GM18499 (cell line): ENCODE results near the gene RGS6.

Experiments used
- ATAC-seq: cut with Tn5 transposase; IDR thresholded peaks from one replicate; pipeline ENCODE4 v1.9.1; 2021; ENCODE audit warnings: moderate number of reproducible peaks; ENCODE audit not compliant: insufficient read depth, unreplicated experiment

The RGS6 gene

DNA sequence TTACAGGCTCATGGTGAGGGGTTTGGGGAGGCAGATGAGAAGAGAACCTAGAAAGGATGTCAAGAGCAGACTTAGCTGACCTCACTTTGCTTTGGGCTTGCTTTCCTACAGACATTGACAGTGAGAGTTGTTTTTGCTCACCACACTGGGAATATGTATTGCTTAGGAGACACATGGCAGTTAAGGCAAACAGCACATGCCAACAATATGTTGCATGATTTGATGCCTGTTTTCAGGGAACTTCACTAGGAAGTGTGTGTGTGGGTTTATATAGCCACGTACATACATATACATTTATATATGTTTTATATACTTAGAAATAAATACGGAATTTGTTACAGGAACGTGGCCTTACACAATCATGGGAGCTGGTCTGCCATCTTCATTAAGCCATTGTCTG lies 346.1 kb downstream of the RGS6 start:
- ATAC-seq = no peak

DNA sequence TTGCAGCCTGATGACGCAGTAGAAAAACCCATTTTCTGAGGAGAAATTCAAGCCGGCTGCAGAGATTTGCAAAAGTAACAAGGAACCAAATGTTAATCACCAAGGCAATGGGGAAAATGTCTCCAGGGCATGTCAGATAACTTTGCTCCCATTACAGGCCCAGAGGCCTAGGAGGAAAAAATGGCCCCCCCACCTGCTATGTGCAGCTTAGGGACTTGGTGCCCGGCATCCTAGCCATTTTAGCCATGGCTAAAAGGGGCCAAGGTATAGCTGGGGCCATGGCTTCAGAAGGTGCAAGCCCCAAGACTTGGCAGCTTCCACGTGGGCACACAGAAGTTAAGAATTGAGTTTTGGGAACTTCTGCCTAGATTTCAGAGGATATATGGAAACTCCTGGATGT lies 351.9 kb downstream of the RGS6 start:
- ATAC-seq = no peak

DNA sequence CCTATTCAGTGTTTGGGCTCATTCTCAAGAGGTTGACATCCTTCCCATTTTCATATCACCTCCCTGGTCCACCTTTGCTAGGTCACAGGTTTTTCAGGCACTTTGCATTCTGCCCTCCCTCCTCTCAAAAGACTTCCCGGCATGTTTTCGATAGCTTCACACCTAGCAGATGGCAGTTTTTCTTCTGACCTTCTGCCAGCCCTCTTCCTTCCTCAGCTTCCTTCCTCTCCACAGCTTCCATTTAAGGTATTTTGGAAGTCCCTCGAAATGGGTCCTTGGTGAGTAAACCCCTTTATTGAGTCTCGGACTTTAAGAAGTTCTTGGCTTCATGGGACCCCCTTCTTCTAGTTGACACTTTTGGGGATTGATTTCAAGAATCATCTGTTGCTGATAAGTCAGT lies 358.0 kb downstream of the RGS6 start:
- no peak for ATAC-seq

DNA sequence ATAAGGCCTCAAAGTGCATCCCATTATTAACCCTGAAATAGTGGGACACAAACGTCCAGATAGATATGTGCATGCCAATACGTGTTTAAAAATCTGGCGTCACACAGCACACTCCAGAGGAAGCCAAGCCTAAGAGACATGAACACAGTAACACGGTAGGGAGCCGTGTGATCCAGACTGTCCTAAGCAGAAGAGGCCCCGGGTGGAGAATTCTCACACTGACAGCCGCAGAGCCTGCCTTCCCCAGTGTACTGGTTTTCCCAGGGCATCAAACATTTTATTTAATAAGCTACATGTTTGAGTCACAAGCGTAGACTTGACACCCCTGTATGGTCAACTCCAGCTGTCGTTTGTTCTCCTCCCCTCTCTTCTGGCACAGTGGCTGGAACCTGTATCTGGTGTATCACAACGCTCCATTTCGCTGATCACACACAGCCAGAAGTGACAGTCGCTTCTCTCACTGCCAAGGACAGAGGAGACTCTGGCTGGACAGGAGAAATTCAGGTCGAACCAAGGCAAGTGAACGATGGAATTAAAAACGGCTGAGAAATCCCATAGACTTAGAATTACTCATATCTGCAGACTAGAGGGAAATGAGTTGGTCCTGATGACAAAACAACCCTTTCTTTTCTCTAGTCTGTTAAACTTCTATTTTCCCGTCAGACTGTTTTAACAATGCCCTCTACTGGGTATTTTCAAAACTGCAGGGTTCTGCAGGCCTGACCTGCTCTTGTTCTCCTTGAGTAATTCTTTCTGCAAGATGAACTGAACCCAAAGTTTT lies 359.9 kb downstream of the RGS6 start:
- no peak for ATAC-seq

DNA sequence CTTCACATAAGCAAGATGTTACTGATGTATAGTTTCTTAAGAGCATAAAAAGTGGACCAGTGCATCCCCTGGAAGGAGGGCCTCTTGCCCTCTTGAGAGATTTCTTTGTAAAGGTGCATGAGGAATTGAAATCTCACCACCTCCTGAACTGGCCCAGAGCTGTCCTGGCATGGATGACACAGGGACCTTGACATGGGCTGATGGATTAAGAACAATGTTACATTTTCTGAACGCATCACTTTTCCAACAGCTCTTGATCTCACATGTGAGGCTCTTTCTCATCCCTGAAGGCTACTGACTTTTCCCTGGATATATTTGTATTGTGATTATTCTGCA lies 360.4 kb downstream of the RGS6 start:
- ATAC-seq = no peak

DNA sequence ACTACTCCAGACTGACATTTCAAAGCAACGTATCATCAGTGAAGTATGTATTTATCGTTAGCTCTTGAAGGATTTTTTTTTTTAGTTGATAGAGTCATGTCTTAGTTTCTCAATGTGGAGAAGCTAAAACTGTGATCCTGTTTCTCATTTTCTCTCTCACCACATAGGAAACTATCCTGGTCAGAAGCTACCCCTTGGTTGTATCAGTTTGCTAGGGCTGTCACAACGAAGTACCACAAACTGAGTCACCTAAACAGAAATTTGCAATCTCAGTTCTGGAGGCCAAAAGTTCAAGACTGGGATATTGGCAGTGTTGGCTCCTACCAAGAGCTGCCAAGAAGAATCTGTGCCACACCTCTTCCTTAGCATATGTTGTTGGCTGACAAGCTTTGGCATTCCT lies 369.1 kb downstream of the RGS6 start:
- no peak for ATAC-seq

DNA sequence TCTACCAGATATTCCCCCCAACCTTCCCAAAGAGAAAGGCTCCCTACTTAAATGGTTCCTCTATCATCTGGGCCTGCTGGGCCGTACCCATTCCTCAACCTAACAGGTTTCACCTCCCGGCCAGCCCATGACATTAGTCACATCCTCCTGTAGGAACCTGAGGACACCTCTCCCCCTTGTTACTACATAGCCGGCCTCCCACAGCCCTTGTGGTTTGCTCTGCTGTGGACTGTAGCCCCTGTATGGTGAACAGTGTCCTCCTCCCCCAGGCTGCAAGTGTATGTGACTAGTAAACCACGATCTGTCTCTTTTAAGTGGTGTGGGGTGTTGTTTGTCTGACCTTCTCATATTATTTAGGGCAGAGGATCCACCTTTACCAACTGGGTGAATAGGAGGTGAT lies 371.7 kb downstream of the RGS6 start:
- ATAC-seq = no peak

DNA sequence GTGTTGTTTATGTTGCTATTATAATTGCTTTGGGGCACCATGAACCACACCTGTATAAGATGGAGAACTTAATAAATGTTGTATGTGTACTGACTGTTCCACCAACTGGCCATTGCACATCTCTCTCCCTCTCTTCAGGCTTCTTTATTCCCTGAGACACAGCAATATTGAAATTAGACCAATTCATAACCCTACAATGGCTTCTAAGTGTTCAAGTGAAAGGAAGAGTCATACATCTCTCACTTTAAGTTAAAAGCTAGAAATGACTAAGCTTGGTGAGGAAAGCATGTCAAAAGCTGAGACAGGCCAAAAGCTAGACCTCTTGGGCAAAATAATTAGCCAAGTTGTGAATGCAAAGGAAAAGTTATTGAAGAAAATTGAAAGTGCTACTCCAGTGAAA lies 373.3 kb downstream of the RGS6 start:
- no peak for ATAC-seq

DNA sequence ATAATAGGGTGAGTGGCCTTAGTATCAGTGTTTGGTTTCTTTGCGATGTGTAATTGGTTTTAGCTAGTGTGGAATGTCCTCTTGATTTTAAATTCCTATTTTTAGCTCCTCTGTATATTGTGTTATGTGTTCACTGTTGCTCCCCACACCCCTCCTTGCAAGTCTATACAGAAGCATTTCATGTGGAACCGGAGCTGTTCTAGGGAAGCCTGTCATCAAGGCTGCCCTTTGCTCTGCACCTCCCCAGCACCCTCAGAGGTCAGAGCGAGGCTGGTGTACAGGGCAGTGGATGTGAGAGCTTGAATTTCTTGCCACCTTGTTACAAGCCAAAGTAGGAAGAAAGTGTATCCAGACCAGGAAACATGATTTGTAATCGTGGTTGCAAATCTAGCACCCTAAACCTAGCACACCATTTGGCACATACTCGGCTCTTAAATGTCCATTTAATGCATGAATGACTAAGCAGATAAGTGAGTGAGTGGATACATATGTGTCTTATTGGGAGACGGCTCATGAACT lies 376.8 kb downstream of the RGS6 start:
- no peak for ATAC-seq

DNA sequence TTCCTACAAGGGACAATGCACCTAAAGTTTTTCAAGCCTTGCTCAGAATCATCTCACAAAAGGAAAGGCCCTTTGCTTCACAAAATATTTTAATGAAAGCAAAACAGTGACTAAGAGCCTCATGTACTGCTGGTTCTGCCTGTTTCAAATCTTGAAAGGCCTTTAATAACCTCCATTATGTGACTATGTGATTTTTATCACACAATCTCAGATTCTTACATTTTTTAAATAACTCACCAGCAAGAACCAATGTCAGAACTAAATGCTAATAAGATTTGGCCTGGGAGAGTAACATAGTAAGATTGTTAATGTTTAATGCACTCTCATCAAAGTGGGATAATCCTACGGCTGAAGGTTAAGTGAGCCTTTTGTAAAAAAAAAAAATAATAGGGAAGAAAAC lies 378.9 kb downstream of the RGS6 start:
- no peak for ATAC-seq

DNA sequence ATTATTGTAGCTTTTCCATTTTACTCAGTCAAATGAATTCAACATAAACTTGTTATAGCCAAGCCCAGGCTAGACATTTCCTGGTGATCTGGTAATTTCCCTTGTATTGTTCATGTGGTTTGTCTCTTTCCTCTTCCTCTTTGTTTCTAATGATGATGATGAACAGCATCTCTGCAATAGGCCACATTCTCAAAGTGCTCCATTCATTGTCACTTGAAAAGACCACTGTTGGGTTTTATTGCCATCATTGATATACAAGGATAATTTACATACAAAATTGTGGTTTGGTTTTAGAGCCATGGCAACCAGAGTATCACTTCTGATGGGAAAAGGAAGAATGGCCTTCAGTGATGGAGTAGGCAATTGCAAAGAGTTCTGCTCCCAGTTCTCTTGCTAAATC lies 379.3 kb downstream of the RGS6 start:
- ATAC-seq = no peak

DNA sequence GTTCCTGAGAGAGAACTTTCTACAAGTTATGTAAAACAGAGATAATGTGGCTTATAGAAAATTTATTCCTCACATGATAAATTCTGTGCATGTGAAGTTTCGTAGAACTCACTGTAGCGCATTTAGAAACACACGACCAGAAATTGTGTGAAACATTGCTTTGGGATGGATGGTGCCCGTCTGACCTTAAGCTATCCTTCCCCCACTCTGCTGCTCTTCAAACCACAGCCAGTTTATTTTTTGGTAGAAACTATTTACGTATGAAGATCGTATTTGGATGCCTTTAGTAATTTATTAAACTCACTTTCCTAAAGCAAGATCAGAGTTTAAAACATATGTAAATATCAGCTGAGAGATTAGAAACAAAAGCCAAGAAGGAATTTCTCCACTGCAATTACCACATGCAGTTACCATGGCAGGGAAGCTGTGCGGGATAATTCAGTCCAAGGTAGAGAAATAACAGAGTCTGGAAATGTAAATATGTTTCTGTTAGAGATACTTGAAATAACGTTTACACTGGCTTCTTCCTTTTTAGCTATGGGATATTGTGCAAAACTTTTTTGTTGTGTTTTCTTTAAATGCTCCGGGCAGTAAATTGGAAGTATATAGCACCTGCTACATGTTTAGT lies 382.7 kb downstream of the RGS6 start:
- no peak for ATAC-seq

DNA sequence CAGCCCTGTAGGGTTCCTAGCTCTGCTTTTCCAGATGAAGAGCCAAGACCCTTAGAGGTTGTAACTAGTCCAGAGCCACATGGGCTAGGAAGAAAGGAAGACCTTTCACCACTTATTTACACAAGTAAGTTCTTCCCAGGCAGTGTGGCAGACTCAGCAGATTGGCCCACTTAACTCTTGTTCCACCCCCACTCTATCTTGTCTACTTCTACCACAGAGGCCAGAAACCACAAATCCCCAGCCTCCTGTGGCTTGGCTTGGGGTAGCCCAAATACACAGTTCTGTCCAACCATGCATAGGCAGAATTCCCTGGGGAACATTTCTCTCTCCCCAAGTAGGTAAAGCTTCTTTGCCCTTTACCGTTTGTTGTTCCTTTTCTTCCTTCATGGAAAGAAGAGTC lies 383.5 kb downstream of the RGS6 start:
- no peak for ATAC-seq

DNA sequence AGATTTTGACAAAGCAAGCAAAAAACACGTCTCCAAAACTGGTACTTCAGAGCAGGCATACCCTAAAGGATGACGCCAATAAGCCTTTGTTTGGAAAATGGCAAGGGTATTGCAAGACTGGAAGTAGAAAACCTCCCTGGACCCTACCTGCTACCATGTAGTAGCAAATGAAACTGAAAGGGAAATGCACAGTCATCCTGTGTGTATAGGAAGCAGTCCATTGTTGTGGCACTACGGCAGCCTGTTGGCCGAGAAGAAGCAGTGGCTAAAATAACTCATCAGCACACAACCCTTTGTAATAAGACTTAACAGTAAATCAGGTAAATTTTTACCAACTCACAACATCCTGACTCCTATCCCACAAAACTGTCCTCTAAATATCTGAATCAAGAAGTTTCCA lies 386.4 kb downstream of the RGS6 start:
- no peak for ATAC-seq

DNA sequence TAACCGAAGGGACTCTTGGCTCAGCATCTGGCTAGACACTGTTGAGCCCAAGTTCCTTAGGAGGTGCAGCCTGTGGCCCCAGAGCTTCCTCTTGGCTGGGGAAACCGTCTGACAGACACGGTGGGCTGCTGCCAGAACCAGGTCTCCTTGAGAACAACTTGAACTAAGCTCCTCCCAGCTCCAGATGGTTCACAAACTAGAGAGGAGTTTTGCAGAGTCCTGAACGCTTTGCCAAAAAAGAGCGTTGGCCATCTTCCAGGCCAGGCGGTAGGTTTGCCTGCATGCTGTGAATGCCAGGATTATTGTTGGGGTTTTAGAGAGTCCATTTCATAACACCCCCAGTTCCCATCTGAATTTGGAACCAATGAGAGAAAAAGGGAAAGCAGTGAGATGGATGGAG lies 399.8 kb downstream of the RGS6 start:
- no peak for ATAC-seq

DNA sequence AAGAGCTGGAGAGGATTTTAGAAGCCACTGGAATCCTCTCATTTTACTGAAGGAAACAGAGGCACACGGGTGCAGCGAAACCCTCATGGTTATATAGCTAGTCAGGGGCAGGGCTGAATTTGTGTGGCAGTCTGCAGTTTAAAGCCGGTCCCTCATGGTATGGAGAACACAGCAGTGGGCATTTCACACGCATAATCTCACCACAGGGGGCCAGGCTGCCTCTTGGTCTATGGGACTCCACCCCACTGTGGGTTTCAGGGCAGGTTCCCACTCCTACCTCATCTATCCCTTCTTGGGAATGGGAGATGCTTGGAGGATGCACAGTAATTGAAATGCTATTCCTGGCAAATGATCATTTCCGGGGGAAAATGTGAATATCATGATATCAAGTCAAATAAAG lies 400.6 kb downstream of the RGS6 start:
- no peak for ATAC-seq

DNA sequence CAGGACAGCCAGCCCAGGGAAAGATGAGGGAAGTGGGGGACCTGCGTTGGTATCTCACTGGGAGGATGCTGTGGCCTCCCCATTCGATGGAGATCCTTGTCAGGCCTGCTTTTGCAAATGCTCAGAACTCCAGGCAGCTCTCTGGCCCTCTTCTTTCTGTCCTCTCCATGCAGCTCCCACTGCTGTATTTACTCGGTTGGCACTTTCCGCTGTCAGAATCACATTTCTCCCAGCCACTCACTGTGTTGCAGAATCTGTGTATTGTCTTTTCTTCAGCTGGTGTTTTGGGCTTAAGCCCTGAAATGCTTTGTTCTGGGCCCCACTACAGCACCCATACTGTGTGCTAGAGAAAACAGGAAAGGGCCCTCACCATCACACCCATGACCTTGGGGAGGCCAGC lies 401.1 kb downstream of the RGS6 start:
- ATAC-seq = no peak

DNA sequence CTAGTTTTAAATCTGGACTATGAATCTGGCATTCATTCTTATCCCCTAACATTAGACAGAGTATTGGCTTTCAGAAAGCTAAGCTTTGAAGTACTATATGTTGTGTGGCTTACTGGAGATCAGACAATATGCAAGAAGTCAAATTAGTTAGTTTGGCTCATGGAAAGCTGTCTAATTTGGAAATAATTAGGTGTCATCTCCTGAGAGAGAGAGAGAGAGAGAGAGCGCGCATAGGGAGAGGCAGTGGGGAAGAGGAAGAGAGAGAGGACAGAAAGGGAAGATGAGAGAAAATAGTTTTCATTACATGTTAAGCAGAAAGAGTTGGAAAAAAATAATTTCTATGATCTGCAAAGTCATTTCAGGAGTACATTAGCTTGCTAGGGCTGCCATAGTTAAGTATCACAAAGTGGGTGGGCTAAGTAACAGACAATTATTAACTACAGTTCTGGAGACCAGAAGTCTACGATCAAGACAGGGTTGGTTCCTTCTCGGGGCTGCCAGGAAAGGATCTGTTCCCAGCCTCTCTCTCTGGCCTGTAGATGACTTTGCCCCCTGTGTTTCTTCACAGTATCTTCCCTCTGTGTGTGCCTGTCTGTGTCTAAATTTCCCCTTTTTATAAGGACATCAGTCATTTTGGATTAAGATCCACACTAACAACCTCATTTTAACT lies 404.2 kb downstream of the RGS6 start:
- no peak for ATAC-seq

DNA sequence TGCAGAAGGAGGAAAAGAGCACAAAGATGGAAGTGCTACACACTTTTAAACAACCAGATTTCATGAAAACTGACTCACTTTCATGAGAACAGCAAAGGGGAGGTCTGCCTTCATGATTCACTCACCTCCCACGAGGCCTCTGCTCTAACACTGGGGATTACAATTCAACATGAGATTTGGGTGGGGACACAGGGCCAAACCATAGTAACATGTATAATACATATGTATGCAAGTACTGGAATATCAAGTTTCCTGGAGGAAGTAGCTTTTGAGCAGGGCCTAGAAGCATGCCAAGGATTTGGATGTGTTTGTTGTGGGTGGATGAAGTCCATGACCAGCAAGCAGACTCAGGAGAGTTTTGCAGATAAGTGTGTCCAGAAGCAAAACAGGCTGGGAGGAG lies 409.0 kb downstream of the RGS6 start:
- no peak for ATAC-seq

DNA sequence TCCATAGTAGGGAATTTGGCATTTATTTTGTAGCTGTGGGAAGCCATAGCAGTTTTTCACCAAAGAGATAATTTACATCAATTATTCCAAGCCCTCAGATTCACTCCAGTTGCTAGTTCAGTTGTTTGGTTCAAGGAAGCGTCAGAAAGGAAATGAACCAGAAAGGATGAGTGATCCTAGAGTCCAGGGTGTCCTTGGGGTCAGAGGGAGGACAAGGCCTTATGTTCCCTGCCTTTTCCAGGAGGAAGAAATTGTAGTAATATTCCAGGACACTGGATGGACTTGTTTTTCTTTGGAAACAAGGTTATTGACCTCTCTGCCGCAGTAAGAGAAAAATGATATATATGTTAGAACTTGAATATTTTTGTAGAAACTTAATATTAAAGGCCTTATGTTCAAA lies 409.5 kb downstream of the RGS6 start:
- ATAC-seq = no peak

DNA sequence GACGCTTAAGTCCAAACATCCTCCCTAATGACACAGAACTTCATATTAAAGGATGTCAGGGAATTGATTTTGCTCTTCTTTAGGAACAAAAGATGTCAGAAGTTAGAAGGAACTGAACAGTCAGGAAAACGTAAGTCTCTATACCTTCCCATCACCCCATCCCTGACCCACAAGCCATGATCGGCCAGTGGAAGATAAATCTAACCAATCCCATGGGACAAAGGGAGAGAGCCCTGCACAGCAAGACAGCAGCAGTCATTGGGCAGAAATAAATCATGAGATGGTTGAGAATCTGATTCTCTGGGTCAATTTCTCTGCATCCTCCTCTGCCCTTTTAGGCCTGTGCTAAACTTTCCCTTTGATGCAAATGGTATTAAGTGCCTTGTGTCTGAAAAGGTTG lies 414.9 kb downstream of the RGS6 start:
- ATAC-seq = no peak

DNA sequence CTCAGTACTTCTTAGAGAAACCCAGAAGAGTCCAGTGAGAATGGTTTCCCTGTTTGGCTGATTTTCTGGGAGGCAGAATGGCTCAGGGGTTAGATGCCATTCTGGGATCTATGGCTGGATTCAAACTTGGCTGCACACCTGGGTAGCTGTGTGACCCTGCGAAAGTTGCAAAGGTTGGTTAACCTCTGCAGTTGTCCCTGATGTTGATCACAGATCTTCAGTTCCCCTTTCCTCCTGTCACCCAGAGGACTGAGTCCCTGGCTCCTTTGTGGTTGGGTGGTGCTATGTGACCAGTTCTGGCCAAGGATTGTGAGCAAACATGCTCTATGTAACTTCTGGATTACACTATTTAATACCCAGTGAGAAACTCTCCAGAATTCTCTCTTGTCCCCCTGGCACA lies 418.0 kb downstream of the RGS6 start:
- no peak for ATAC-seq
